Fibroblast of peridontal ligament (primary cell): ENCODE results near the gene RYR1.
"Not testable (repeated sequence)": the region's sequence is repeated elsewhere in the genome, so short reads cannot be mapped to it uniquely, and the experiment has no call there.

Experiments
- DNase-seq: peaks from one replicate; pipeline ENCODE4 v3.0.0-alpha.2; 2010; ENCODE audit errors: extremely low read depth

RYR1 gene

DNA sequence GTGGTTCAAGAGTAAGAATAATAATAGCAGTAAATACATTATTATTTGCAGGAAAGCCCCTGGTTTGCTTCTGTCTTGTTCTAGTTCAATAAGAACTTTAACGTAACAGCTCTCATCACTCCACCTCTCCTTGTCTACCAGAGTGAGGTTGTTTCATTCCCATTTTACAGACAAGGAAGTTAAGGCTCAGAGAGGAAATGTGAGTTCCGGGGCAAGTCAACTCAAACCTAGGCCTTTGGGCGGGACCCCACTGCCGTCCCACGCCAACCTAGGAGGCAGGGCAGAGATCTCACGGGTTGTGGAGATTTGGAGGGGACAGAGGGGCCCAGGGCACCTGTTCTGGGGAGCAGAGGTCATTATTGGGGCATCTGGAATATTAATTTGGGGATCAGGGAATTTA lies 182.8 kb downstream of the RYR1 start:
- no peak for DNase-seq

- DNase-seq: no peak
These were observed 183.8 kb downstream of the RYR1 start for GRCh38 chr19:38617283-38617763.

DNA sequence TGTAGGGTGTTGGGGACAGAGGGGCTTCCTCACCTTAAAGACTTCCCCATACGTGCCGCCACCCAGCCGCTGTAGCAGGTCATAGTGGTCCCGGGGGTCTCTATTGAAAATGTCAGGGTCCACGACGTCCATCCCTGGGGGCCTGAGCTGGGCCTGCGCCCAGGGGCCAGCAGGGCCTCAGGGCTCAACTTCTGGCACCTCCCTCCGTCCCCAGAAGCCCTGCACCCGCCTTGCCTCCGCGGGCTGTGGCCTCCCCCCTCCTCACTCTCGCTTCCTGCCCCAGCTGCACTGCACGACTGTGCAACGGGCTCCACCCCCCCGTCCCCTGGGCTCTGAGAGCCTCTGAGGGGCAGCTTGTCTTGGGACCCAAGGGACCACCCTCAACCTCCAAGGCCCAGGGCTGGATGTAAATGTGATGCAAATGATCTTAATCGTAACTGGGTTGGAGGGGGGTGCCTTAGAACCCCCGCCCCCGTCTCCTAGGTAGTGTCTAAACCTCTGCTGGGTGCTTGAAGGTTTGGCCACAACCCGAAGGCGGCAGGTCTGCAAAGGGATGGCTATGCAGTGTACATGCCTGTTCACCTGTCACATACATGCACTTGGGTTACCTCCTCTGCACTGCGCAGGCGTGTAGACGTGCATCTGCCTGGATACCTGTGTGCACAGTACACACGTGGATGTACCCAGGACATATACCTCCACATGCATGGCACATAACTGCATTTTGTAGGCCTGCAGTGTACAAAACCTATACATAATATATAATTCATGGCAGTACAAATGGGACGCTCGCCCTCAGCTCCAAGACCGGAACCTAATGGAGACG lies 184.5 kb downstream of the RYR1 start, which contains the start of gene MAP4K1:
TSS of gene MAP4K1 (minus strand) at position 190 of the 826 bp plus-strand sequence. CDS start at position 132, 58 bp downstream.
- DNase-seq: no peak

DNA sequence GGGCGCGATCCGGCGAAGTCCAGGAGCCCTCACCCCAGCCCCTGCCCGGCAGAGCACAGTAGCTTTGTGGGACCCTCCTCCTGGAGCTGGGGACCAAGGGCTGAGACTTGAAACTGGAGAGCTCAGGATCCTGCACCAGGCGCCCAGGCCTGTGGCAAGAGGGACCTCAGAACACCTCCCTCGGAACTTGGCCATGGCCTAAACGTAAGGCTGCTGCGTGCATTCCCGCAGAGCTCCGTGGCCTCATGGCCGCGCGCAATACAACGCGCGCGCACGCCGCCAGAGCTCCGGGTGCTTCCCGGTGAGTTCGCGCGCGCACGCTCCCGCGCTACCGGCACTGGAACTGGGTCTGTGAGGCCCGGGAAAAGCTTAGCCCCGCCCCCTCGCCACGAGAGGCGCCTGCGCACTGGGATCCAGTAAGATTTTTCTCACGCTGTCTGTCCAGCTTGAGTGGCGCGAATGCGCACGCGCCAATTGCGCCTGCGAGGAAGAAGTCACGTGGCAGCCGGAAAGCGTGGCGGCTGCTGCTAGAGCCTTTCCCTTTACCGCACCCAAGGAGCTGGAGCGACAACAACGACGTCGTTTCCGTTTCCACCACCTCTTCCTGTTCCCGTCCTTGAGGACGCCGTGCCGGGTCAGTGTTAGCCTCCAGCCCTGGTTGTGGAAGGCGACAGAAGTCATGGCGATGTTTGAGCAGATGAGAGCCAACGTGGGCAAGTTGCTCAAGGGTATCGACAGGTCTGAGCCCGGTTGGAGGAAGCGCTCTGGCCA lies 185.3 kb downstream of the RYR1 start, which contains the start of gene EIF3K:
TSS of gene EIF3K (plus strand) at position 599 of the 771 bp plus-strand sequence. CDS start at position 680, 81 bp downstream.
- peak; percentile 98 for DNase-seq

- peak; percentile 2 for DNase-seq
These were observed 186.1 kb downstream of the RYR1 start for GRCh38 chr19:38619361-38620174.

DNA sequence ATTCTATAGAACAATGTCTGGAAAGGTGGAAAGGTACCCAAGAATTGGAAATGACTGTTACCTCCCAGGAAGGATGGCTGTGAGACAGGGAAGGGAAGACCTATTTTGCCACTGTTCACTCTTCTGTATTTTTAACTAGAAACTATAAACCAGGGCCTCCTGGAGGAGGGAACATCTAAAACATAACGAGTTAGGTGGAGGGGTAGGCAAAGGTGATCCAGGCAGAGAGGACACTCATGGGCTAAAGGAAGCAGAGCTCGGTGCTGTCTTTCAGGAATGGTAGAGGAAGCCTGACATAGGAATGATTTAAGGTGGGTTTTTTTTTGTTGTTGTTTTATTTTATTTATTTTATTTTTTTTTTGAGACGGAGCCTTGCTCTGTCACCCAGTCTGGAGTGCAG lies 191.3 kb downstream of the RYR1 start:
- no peak for DNase-seq

- DNase-seq: no peak
These were observed 192.9 kb downstream of the RYR1 start for GRCh38 chr19:38626401-38626800.

- DNase-seq: no peak
These were observed 196.1 kb downstream of the RYR1 start for GRCh38 chr19:38629568-38629967.

DNA sequence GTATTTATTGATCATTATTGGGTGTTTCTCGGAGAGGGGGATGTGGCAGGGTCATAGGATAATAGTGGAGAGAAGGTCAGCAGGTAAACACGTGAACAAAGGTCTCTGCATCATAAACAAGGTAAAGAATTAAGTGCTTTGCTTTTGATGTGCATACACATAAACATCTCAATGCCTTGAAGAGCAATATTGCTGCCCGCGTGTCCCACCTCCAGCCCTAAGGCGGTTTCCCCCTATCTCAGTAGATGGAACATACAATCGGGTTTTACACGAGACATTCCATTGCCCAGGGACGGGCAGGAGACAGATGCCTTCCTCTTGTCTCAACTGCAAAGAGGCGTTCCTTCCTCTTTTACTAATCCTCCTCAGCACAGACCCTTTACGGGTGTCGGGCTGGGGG lies 197.8 kb downstream of the RYR1 start:
- DNase-seq: not testable (repeated sequence)

- not testable (repeated sequence) for DNase-seq
These were observed 198.5 kb downstream of the RYR1 start for GRCh38 chr19:38631811-38632475.

DNA sequence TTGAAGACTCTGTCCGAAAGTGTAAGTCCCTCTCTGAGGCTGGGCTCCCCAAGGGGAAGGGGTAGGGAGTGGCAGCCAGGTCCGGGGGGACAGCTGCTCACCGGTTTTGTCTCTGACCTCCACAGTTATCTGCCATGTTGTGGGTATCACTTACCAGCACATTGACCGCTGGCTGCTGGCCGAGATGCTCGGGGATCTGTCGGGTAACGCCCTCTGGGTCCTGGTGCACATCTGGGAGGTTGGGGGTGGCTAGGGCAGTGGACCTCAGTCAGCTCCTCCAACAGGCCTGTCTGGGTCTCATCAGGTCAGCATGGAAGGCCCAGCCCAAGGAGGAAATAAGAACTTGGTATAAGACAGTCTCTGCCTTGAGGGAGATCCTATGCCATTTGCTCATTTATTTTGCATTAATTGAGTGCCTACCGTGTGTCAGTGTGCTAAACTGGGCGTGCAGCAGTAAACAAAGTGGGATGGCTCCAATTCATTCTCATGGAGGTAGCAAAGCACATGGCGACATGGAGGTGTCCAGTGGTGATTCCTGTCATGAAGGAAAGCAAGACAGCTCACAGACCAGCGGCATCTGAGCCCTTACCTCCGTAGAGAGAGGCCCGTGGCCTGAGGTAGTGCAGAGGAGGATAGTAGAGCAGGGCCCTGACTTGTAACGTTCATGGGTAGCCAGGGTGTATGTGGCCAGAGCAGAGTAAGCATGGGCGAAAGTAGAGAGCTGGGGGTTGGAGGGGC lies 199.2 kb downstream of the RYR1 start:
- no peak for DNase-seq

- DNase-seq: peak; percentile 65
These were observed 201.4 kb downstream of the RYR1 start for GRCh38 chr19:38634757-38635482.

DNA sequence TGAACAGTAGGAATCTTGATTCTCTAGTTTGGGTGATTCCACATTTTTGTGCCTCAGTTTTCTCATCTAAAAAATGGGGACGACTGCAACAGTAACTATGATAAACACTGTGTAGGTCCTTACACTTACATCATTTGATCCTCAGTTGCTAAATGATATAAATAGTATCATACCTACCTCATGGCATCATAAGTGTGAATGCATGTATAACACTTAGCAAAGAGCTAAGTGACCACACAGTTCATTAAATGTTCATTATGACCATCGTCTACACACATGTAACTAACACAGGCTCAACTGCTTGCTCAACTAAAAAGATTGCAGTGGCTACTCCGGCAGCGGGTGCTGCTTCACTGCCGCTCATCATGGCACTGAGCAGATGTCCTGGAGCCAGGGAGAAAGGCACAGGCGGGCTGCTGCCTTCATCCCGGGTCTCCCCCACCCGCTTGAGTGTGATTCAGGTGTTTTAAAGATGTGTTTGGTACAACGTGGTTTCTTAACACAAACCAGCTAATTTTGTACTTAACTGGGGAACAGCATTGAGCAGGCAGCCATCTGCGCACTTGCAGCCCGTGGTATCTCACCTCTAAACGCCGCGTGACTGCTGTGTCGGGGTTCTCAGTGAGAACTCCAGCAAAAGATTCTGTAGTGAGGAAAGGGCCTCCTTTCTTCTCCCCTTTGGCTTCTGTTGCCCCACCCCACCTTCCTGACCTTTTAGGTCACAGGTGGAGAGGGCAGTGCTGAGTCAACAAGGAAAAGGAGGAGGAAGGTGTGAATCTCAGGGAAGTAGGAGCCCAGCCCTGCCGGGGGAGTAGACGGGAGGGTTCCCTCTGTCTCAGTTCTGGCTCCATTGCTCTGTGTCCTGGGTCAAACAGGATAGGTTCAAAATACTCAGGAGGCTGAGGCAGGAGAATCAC lies 202.2 kb downstream of the RYR1 start:
- DNase-seq: no peak
